ENCODE results near the gene NFKBIB. TPM values are rescaled to one million over a fixed set of nuclear protein-coding genes. Genes with fewer than 3 reads are reported as not detected.
A peak's percentile ranks its signal among the peaks of the same experiment; 100 is the strongest.
"Not testable (repeated sequence)": the region's sequence is repeated elsewhere in the genome, so short reads cannot be mapped to it uniquely, and the experiment has no call there.

The NFKBIB gene
- total RNA-seq, 1 experiment from 2014 or later = 29.8 TPM

- no peak for DNase-seq (ENCODE audit: low read depth in 1 of 2, low spot score in 2 of 2)
- Histone ChIP-seq H3K27ac (no peak overlapping the region), H3K9me3 (replicated peaks) (0 out of 2 replicates have a peak, but pooled peaks cover 4% of the 10 kb centered on the region), H3K4me1 (replicated peaks) (0 out of 2 replicates have a peak, but pooled peaks cover 9% of the 10 kb centered on the region), H3K4me3 (no peak overlapping the region), H3K27me3 (replicated peaks) (no peaks in the 10 kb centered on the region), H3K36me3 (peaks cover 24% of the 10 kb centered on the region)
Observed at GRCh38 chr19:38933544-38933943, 33.8 kb downstream of the NFKBIB start.

- Histone ChIP-seq H3K27me3 (replicated peaks) (no peaks in the 10 kb centered on the region), H3K27ac (no peak overlapping the region), H3K36me3 (no peaks in the 10 kb centered on the region), H3K4me1 (replicated peaks) (no peaks in the 10 kb centered on the region), H3K9me3 (replicated peaks) (0 out of 2 replicates have a peak, but pooled peaks cover 1% of the 10 kb centered on the region), H3K4me3 (no peak overlapping the region)
- DNase-seq (ENCODE audit: low read depth in 1 of 2, low spot score in 2 of 2) = no peak
Observed at GRCh38 chr19:38939957-38940356, 40.2 kb downstream of the NFKBIB start.

- H3K27me3 ChIP-seq (replicated peaks); H3K27ac ChIP-seq; H3K9me3 ChIP-seq (replicated peaks); H3K4me3 ChIP-seq; H3K4me1 ChIP-seq (replicated peaks); H3K36me3 ChIP-seq; DNase-seq (ENCODE audit: low read depth in 1 of 2, low spot score in 2 of 2): not testable (repeated sequence)
Observed at GRCh38 chr19:38941466-38941865, 41.7 kb downstream of the NFKBIB start.

DNA sequence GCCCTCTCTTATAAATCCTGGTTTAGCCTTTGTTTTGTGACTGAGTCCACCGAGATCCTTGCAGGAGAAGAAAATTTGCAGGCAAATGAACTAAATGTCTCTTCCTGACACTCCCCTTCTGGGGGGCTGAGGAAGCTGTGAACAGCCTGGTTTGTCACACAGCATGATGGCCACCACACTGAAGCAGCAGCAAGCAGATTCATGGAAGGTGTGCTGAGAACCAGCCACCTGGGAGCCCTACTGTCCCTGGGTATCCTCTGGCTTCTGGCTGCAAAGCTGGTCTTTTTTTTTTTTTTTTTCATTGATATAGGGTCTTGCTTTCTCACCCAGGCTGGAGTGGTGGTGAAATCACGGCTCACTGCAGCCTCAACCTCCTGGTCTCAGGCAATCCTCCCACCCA, 42.2 kb downstream of the NFKBIB start:
- Histone ChIP-seq H3K4me1 (replicated peaks) (no peaks in the 10 kb centered on the region), H3K27me3 (replicated peaks) (no peaks in the 10 kb centered on the region), H3K4me3 (no peak overlapping the region), H3K36me3 (no peaks in the 10 kb centered on the region), H3K27ac (no peak overlapping the region), H3K9me3 (replicated peaks) (no peaks in the 10 kb centered on the region)
- DNase-seq (ENCODE audit: low read depth in 1 of 2, low spot score in 2 of 2) = no peak

DNA sequence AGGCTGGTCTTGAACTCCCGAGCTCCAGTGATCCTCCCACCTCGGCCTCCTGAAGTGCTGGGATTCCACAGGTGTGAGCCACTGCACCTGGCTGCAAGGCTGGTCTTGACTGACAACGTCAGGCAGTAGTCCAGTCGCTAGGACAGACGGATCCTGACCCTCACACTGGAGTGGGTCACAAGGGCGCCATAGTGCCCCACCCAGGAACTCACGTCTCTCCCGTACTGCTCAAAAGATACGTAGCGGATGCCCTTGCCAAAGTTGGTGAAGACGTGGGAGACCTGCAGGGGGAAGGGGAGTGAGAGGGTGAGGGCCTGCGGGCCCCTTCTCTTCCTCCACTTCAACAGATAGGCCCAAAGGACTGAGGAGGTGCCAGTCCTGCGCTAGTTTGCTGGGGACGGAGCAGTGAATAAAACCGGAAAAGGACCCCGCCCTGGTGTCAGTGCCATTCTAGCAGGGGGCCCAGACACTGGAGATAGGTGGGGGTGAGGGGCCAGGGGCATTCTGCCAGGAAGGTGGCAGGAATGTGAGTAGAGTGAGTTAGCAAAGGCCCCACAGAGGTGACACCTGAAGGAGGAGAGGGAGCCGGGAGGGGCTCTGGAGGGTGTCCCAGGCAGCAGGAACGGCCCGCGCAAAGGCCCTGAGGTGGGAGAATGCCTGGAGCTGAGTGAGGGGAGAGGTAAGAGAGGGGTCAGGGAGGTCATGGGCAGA, 42.9 kb downstream of the NFKBIB start:
- Histone ChIP-seq H3K4me1 (replicated peaks) (no peaks in the 10 kb centered on the region), H3K9me3 (replicated peaks) (no peaks in the 10 kb centered on the region)

GRCh38 chr19:38944981-38945506, 45.3 kb downstream of the NFKBIB start:
- Histone ChIP-seq H3K4me3 (no peak overlapping the region), H3K27ac (no peak overlapping the region), H3K9me3 (replicated peaks) (no peaks in the 10 kb centered on the region), H3K36me3 (no peaks in the 10 kb centered on the region), H3K27me3 (replicated peaks) (no peaks in the 10 kb centered on the region), H3K4me1 (replicated peaks) (no peaks in the 10 kb centered on the region)
- DNase-seq (ENCODE audit: low read depth in 1 of 2, low spot score in 2 of 2) = no peak

More for the DNA sequence above, 42.9 kb downstream of the NFKBIB start:
- no peak for DNase-seq (ENCODE audit: low read depth in 1 of 2, low spot score in 2 of 2)
- H3K36me3 ChIP-seq = no peaks in the 10 kb centered on the region
- no peak overlapping the region for H3K4me3 ChIP-seq
- no peaks in the 10 kb centered on the region for H3K27me3 ChIP-seq (replicated peaks)
- H3K27ac ChIP-seq = no peak overlapping the region

DNA sequence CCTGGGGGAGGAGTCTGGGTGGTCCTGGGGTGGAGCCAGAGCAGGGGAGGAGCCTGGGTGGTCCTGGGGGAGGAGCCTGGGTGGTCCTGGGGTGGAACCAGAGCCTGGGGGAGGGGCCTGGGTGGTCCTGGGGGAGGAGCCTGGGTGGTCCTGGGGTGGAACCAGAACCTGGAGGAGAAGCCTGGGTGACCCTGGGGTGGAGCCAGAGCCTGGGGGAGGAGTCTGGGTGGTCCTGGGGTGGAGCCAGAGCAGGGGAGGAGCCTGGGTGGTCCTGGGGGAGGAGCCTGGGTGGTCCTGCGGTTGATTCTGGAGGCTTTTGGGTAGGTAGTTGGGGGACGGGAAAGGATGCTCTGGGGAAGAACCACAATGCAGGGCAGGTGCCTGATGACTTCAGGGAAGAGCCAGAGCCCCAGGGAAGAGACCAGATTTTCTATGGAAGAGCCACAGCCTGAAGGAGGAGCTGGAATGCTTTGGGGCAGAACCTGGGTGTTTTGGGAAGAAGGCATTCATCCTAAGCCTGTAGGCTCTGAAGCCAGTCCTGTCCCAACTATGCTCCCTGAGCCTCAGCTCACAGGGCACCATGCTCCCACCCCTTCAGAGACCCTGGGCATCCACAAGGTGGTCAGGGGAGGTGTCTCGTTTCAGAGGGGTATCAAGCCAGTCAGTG, 45.9 kb downstream of the NFKBIB start:
- H3K27ac ChIP-seq = no peak overlapping the region
- H3K36me3 ChIP-seq = no peaks in the 10 kb centered on the region
- no peak for DNase-seq (ENCODE audit: low read depth in 1 of 2, low spot score in 2 of 2)
- H3K9me3 ChIP-seq (replicated peaks) = no peaks in the 10 kb centered on the region
- H3K4me3 ChIP-seq = no peak overlapping the region
- H3K27me3 ChIP-seq (replicated peaks) = no peaks in the 10 kb centered on the region
- no peaks in the 10 kb centered on the region for H3K4me1 ChIP-seq (replicated peaks)

GRCh38 chr19:38946229-38947010, 46.7 kb downstream of the NFKBIB start:
- H3K4me3 ChIP-seq = no peak overlapping the region
- H3K4me1 ChIP-seq (replicated peaks) = no peaks in the 10 kb centered on the region
- H3K27me3 ChIP-seq (replicated peaks) = no peaks in the 10 kb centered on the region
- no peak for DNase-seq (ENCODE audit: low read depth in 1 of 2, low spot score in 2 of 2)
- no peak overlapping the region for H3K27ac ChIP-seq
- H3K9me3 ChIP-seq (replicated peaks) = no peaks in the 10 kb centered on the region
- no peaks in the 10 kb centered on the region for H3K36me3 ChIP-seq

GRCh38 chr19:38949580-38950367, 50.0 kb downstream of the NFKBIB start:
- Histone ChIP-seq H3K36me3 (no peaks in the 10 kb centered on the region), H3K9me3 (replicated peaks) (no peaks in the 10 kb centered on the region), H3K4me1 (replicated peaks) (no peaks in the 10 kb centered on the region), H3K27me3 (replicated peaks) (no peaks in the 10 kb centered on the region), H3K27ac (no peak overlapping the region), H3K4me3 (no peak overlapping the region)
- DNase-seq (ENCODE audit: low read depth in 1 of 2, low spot score in 2 of 2) = peak in 1 of 2 experiments; percentile 68

DNA sequence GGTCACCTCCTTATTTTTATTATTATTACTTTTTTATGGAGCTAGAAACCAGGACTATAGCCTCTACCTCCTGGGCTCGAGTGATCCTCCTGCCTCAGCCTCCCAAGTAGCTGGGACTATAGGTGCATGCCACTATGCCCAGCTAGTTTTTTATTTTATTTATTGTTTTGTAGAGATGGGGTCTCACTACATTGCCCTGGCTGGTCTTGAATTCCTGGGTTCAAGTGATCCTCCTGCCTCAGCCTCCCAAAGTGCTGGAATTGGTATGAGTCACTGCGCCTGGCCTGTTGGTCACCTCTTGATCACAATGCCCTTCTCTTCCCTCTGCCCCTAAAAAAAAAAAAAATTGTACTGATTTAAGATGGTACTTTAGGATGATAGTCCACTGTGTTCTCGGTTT, 51.4 kb downstream of the NFKBIB start:
- DNase-seq (ENCODE audit: low read depth in 1 of 2, low spot score in 2 of 2) = no peak
- Histone ChIP-seq H3K9me3 (replicated peaks) (no peaks in the 10 kb centered on the region), H3K36me3 (no peaks in the 10 kb centered on the region), H3K4me1 (replicated peaks) (no peaks in the 10 kb centered on the region), H3K4me3 (no peak overlapping the region), H3K27ac (no peak overlapping the region), H3K27me3 (replicated peaks) (no peaks in the 10 kb centered on the region)

DNA sequence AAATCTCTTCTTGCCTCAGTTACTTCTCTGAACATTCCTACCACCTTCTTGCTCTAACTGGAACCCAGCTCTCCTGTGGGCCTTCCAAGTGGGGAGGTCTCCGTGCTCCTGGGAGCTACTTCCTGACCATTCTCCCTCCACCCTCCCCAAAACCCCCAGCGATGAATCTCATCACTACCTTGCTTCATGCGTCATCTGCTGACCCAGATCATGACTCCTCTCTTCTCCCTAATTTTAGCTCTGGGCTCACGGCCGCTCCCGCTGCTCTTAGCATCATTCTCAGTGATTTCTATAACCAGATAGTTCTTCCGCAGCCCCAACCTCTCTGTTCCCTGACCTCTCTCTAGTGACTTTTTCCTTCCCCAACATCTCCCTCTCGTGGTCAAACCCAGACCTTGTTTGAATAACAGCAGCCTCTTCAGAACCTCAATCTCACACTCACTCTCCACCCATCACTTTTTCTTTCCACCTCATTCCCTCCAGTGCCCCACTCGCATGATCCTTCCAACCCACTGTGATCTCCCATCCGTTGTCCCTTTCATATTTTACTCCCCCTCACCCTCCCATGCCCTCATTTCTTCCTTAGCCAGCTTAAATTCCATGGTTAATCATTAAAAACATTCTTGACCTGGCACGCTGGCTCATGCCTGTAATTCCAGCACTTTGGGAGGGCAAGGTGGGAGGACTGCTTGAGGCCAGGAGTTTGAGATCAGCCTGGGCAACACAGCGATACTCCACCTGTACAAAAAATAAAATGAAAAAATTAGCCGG, 52.8 kb downstream of the NFKBIB start:
- H3K36me3 ChIP-seq = no peaks in the 10 kb centered on the region
- no peak for DNase-seq (ENCODE audit: low read depth in 1 of 2, low spot score in 2 of 2)

GRCh38 chr19:38953677-38954076, 53.9 kb downstream of the NFKBIB start:
- no peak for DNase-seq (ENCODE audit: low read depth in 1 of 2, low spot score in 2 of 2)
- Histone ChIP-seq H3K27ac (no peak overlapping the region), H3K4me3 (no peak overlapping the region), H3K36me3 (no peaks in the 10 kb centered on the region), H3K4me1 (replicated peaks) (no peaks in the 10 kb centered on the region), H3K9me3 (replicated peaks) (no peaks in the 10 kb centered on the region), H3K27me3 (replicated peaks) (no peaks in the 10 kb centered on the region)

More for the DNA sequence above, 52.8 kb downstream of the NFKBIB start:
- Histone ChIP-seq H3K9me3 (replicated peaks) (no peaks in the 10 kb centered on the region), H3K4me1 (replicated peaks) (no peaks in the 10 kb centered on the region), H3K27me3 (replicated peaks) (no peaks in the 10 kb centered on the region), H3K27ac (no peak overlapping the region), H3K4me3 (no peak overlapping the region)

GRCh38 chr19:38956264-38956663, 56.5 kb downstream of the NFKBIB start:
- no peak for DNase-seq (ENCODE audit: low read depth in 1 of 2, low spot score in 2 of 2)
- Histone ChIP-seq H3K27ac (no peak overlapping the region), H3K4me1 (replicated peaks) (no peaks in the 10 kb centered on the region), H3K36me3 (no peaks in the 10 kb centered on the region), H3K4me3 (no peak overlapping the region), H3K27me3 (replicated peaks) (no peaks in the 10 kb centered on the region), H3K9me3 (replicated peaks) (no peaks in the 10 kb centered on the region)

Measured in SJSA1 (cell line).